DMS79 (cell line): ENCODE data around the gene CERS1.
A peak's percentile ranks its signal among the peaks of the same experiment; 100 is the strongest.

Experiments
- DNase-seq: peaks from one replicate; lab custom pipeline; 2025; lab: John Stamatoyannopoulos, UW

Gene CERS1

GRCh38 chr19:18856385-18857126, 39.4 kb downstream of the CERS1 start:
- DNase-seq, result peak; percentile 5

- DNase-seq, result no peak
Observed at GRCh38 chr19:18855647-18856384, 40.1 kb downstream of the CERS1 start.

GRCh38 chr19:18854982-18855381, 41.0 kb downstream of the CERS1 start:
- no peak for DNase-seq

- DNase-seq, result no peak
Observed at GRCh38 chr19:18853755-18854427, 42.1 kb downstream of the CERS1 start.

GRCh38 chr19:18852648-18853047, 43.3 kb downstream of the CERS1 start:
- DNase-seq, result no peak

GRCh38 chr19:18851673-18852325, 44.2 kb downstream of the CERS1 start:
- DNase-seq, result no peak

- no peak for DNase-seq
Observed at GRCh38 chr19:18850471-18851375, 45.2 kb downstream of the CERS1 start.

- no peak for DNase-seq
Observed at GRCh38 chr19:18849838-18850400, 46.0 kb downstream of the CERS1 start.

- no peak for DNase-seq
Observed at GRCh38 chr19:18848878-18849661, 46.9 kb downstream of the CERS1 start.

- no peak for DNase-seq
Observed at GRCh38 chr19:18847549-18848463, 48.2 kb downstream of the CERS1 start.

- DNase-seq, result peak; percentile 12
Observed at GRCh38 chr19:18846862-18847548, 49.0 kb downstream of the CERS1 start.

- no peak for DNase-seq
Observed at GRCh38 chr19:18845961-18846360, 50.0 kb downstream of the CERS1 start.

- no peak for DNase-seq
Observed at GRCh38 chr19:18844806-18845329, 51.1 kb downstream of the CERS1 start.

- DNase-seq, result no peak
Observed at GRCh38 chr19:18843960-18844359, 52.0 kb downstream of the CERS1 start.

GRCh38 chr19:18842166-18842565, 53.8 kb downstream of the CERS1 start:
- no peak for DNase-seq

GRCh38 chr19:18841400-18841799, 54.6 kb downstream of the CERS1 start:
- no peak for DNase-seq

GRCh38 chr19:18840288-18841267, 55.4 kb downstream of the CERS1 start:
- DNase-seq, result no peak
